Measurements from ENCODE around the gene QRICH1. TPM values are rescaled to one million over a fixed set of nuclear protein-coding genes. Genes with fewer than 3 reads are reported as not detected.

QRICH1 gene
- total and polyA plus RNA-seq, 2 of the 4 experiments (the other 2 are of a cell fraction), result 62.7 to 77.3 TPM

DNA sequence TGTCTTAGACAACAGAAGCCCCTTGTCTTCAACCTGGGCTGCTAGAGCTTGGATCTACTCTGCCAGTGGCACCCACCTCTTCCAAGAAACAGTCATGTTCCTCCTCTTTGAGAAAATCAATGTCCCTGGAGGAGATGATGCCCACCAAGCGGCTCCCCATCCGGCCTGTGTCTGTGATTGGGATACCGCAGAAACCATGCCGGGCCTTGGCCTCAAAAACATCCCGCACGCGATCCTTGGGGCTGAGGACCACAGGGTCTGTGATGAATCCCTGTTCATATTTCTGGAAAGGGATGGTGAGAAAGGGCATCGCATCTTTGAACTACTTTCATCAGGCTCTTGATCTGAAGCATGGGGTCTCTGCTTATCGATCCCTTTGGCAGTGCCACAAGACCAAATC, 66.2 kb downstream of the QRICH1 start:
- Histone ChIP-seq H3K4me1 (ENCODE audit: control insufficient read depth, insufficient read depth, low read length) (peaks cover 5% of the 10 kb centered on the region), H2BK15ac (ENCODE audit: low read depth, low read length) (no peak overlapping the region), H2AK9ac (replicated peaks; ENCODE audit: low read depth, low read length, poor library complexity) (peak overlapping the region; percentile 11), H4K91ac (ENCODE audit: insufficient read depth, low read depth, low read length) (no peak overlapping the region), H3K36me3 (ENCODE audit: control insufficient read depth, insufficient read depth, low read length) (peaks cover 59% of the 10 kb centered on the region), H2AK5ac (ENCODE audit: low read depth, low read length) (peak overlapping the region; percentile 12), H3K79me1 (ENCODE audit: low read depth in 1 of 2, low read length in 2 of 2) (peaks cover 33 to 69% of the 10 kb centered on the region in 2 experiments), H3K9me3 (ENCODE audit: control insufficient read depth, insufficient read depth, low read length) (no peaks in the 10 kb centered on the region), H4K8ac (ENCODE audit: low read depth in 2 of 2, low read length in 2 of 2) (peak overlapping the region in 1 of 2 experiments; percentile 6; a peak in 1 of 4 replicates), H2AFZ (replicated peaks; ENCODE audit: low read length, poor library complexity) (no peak overlapping the region), H3K4me3 (ENCODE audit: insufficient read depth, low read depth, low read length) (no peak overlapping the region), H2BK5ac (ENCODE audit: low read depth, low read length, poor library complexity, severe bottlenecking) (no peak overlapping the region), H4K5ac (ENCODE audit: low read depth, low read length) (no peak overlapping the region), H3K27me3 (ENCODE audit: control insufficient read depth, insufficient read depth, low read length) (no peaks in the 10 kb centered on the region), H3K56ac (ENCODE audit: extremely low read depth, insufficient read depth, low read length) (no peak overlapping the region), H3K23ac (ENCODE audit: low read depth, low read length) (0 out of 2 replicates have a peak overlapping the region, but pooled peaks have one; percentile 20), H4K20me1 (ENCODE audit: insufficient read depth, low read length) (peaks cover 16% of the 10 kb centered on the region), H3K27ac (ENCODE audit: insufficient read depth, low read length) (no peak overlapping the region), H3K18ac (ENCODE audit: low read depth, low read length) (no peak overlapping the region), H3K4ac (ENCODE audit: low read depth, low read length) (no peak overlapping the region), H3K4me2 (ENCODE audit: low read depth, low read length) (no peak overlapping the region), H2BK120ac (ENCODE audit: low read depth, low read length) (no peak overlapping the region), H2BK20ac (ENCODE audit: low read depth, low read length) (no peak overlapping the region), H3K14ac (replicated peaks; ENCODE audit: low read depth, low read length) (no peak overlapping the region), H3K9ac (ENCODE audit: low read depth, low read length) (no peak overlapping the region), H3K9me1 (ENCODE audit: insufficient read depth, low read length) (peaks cover 32% of the 10 kb centered on the region)
- ChIA-PET POLR2A (ENCODE audit: unreplicated experiment) (no interaction called here), CTCF (no interaction called here)
- DNase-seq, result no peak
- dilution Hi-C loops (cut with HindIII; ENCODE audit: low sequenced_read_pairs, unreplicated experiment) (no loop called here), intact Hi-C loops (cut with micrococcal nuclease) (no loop called here), in situ Hi-C loops (cut with MboI; ENCODE audit: low sequenced_read_pairs) (no loop called here)
- TF ChIP-seq CEBPB (IDR thresholded peaks at IDR 0.05; ENCODE audit: low read depth, low read length) (no peak), POLR2A (IDR thresholded peaks at IDR 0.05; ENCODE audit: low read depth, low read length) (no peak), RAD21 (IDR thresholded peaks at IDR 0.05; ENCODE audit: low read length) (no peak), FOS (IDR thresholded peaks at IDR 0.05; ENCODE audit: low read depth, low read length) (no peak), BHLHE40 (IDR thresholded peaks at IDR 0.05; ENCODE audit: low read depth, low read length) (no peak), MXI1 (IDR thresholded peaks at IDR 0.05; ENCODE audit: borderline replicate concordance, low read depth, low read length) (no peak), MAZ (IDR thresholded peaks at IDR 0.05; ENCODE audit: borderline replicate concordance, low read depth, low read length) (no peak), CHD1 (IDR thresholded peaks at IDR 0.05; ENCODE audit: low read depth, low read length) (no peak), SMC3 (IDR thresholded peaks at IDR 0.05; ENCODE audit: low read depth, low read length) (no peak)
- TF ChIP-seq, protein P1, sequence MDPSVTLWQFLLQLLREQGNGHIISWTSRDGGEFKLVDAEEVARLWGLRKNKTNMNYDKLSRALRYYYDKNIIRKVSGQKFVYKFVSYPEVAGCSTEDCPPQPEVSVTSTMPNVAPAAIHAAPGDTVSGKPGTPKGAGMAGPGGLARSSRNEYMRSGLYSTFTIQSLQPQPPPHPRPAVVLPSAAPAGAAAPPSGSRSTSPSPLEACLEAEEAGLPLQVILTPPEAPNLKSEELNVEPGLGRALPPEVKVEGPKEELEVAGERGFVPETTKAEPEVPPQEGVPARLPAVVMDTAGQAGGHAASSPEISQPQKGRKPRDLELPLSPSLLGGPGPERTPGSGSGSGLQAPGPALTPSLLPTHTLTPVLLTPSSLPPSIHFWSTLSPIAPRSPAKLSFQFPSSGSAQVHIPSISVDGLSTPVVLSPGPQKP (IDR thresholded peaks at IDR 0.05; ENCODE audit: borderline replicate concordance, low read depth, low read length), result no peak
- no TSS peak for BruUV-seq (replicated peaks)
- WGBS, 2 experiments (ENCODE audit: extremely low coverage in 2 of 2, insufficient read length in 1 of 2), result 100% methylated on average over 3 of the region's 9 CpGs; no CpG with 5 or more reads in 1 of the 2 experiments
- no peak for ATAC-seq (ENCODE audit: low read depth)
